ENCODE results near the gene SLC5A4. TPM values are rescaled to one million over a fixed set of nuclear protein-coding genes. Genes with fewer than 3 reads are reported as not detected.

SLC5A4 gene
- total and polyA plus RNA-seq, 2 of the 4 experiments (the other 2 are of a cell fraction): 0.10 to 0.18 TPM

- H3K4me3 ChIP-seq (ENCODE audit: insufficient read depth, low read depth, low read length): no peak overlapping the region
- H3K18ac ChIP-seq (ENCODE audit: low read depth, low read length): no peak overlapping the region
- WGBS, 2 experiments (ENCODE audit: extremely low coverage in 2 of 2, insufficient read length in 1 of 2): no CpG with 5 or more reads among the region's 3 CpGs
- H3K4me2 ChIP-seq (ENCODE audit: low read depth, low read length): no peak overlapping the region
- intact Hi-C loops (cut with micrococcal nuclease): no loop called here
- no TSS peak for BruUV-seq (replicated peaks)
- no peak overlapping the region for H2AK5ac ChIP-seq (ENCODE audit: low read depth, low read length)
- H2AFZ ChIP-seq (replicated peaks; ENCODE audit: low read length, poor library complexity): no peak overlapping the region
- no peak overlapping the region for H2BK120ac ChIP-seq (ENCODE audit: low read depth, low read length)
- ChIA-PET POLR2A (ENCODE audit: unreplicated experiment) (no interaction called here), CTCF (no interaction called here)
- no peak overlapping the region for H3K9ac ChIP-seq (ENCODE audit: low read depth, low read length)
- no peaks in the 10 kb centered on the region for H3K27me3 ChIP-seq (ENCODE audit: control insufficient read depth, insufficient read depth, low read length)
- H3K14ac ChIP-seq (replicated peaks; ENCODE audit: low read depth, low read length): no peak overlapping the region
- H2BK15ac ChIP-seq (ENCODE audit: low read depth, low read length): no peak overlapping the region
- H4K91ac ChIP-seq (ENCODE audit: insufficient read depth, low read depth, low read length): no peak overlapping the region
- H3K23ac ChIP-seq (ENCODE audit: low read depth, low read length): no peak overlapping the region
- DNase-seq: no peak
- H3K56ac ChIP-seq (ENCODE audit: extremely low read depth, insufficient read depth, low read length): no peak overlapping the region
- no peaks in the 10 kb centered on the region for H3K79me1 ChIP-seq (ENCODE audit: low read depth in 1 of 2, low read length in 2 of 2)
- no peak overlapping the region for H2AK9ac ChIP-seq (replicated peaks; ENCODE audit: low read depth, low read length, poor library complexity)
- no peaks in the 10 kb centered on the region for H3K4me1 ChIP-seq (ENCODE audit: control insufficient read depth, insufficient read depth, low read length)
- H4K20me1 ChIP-seq (ENCODE audit: insufficient read depth, low read length): no peaks in the 10 kb centered on the region
- H2BK20ac ChIP-seq (ENCODE audit: low read depth, low read length): no peak overlapping the region
- no peak overlapping the region for H4K8ac ChIP-seq (ENCODE audit: low read depth in 2 of 2, low read length in 2 of 2)
- no peak overlapping the region for H4K5ac ChIP-seq (ENCODE audit: low read depth, low read length)
- H2BK5ac ChIP-seq (ENCODE audit: low read depth, low read length, poor library complexity, severe bottlenecking): no peak overlapping the region
- H3K9me3 ChIP-seq (ENCODE audit: control insufficient read depth, insufficient read depth, low read length): no peaks in the 10 kb centered on the region
- dilution Hi-C loops (cut with HindIII; ENCODE audit: low sequenced_read_pairs, unreplicated experiment): no loop called here
- ATAC-seq (ENCODE audit: low read depth): no peak
- no peaks in the 10 kb centered on the region for H3K9me1 ChIP-seq (ENCODE audit: insufficient read depth, low read length)
- TF ChIP-seq ELK1 (IDR thresholded peaks at IDR 0.05; ENCODE audit: borderline replicate concordance, low read depth, low read length) (no peak), USF2 (IDR thresholded peaks at IDR 0.05; ENCODE audit: low read depth, low read length) (no peak), NFE2L2 (IDR thresholded peaks at IDR 0.05; ENCODE audit: low read depth, low read length) (no peak), BHLHE40 (IDR thresholded peaks at IDR 0.05; ENCODE audit: low read depth, low read length) (no peak), MAZ (IDR thresholded peaks at IDR 0.05; ENCODE audit: borderline replicate concordance, low read depth, low read length) (no peak), MAFK (IDR thresholded peaks at IDR 0.05; ENCODE audit: low read depth, low read length) (no peak), RFX5 (IDR thresholded peaks at IDR 0.05; ENCODE audit: low read depth, low read length) (no peak), CEBPB (IDR thresholded peaks at IDR 0.05; ENCODE audit: low read depth, low read length) (no peak), RAD21 (IDR thresholded peaks at IDR 0.05; ENCODE audit: low read length) (no peak), MXI1 (IDR thresholded peaks at IDR 0.05; ENCODE audit: borderline replicate concordance, low read depth, low read length) (no peak), POLR2A (IDR thresholded peaks at IDR 0.05; ENCODE audit: low read depth, low read length) (no peak)
- in situ Hi-C loops (cut with MboI; ENCODE audit: low sequenced_read_pairs): no loop called here
- H3K36me3 ChIP-seq (ENCODE audit: control insufficient read depth, insufficient read depth, low read length): no peaks in the 10 kb centered on the region
- H3K27ac ChIP-seq (ENCODE audit: insufficient read depth, low read length): no peak overlapping the region
- H3K4ac ChIP-seq (ENCODE audit: low read depth, low read length): no peak overlapping the region
Observed at GRCh38 chr22:32183625-32184024, 71.5 kb downstream of the SLC5A4 start.

Data from IMR-90 (cell line).